Fibroblast of skin of left quadriceps (primary cell): Measurements from ENCODE around the gene GSE1.

Source experiments
- DNase-seq, 2 experiments: peaks; one replicate each; pipeline ENCODE4 v3.0.0-alpha.2; 2013; ENCODE audit warnings: low read depth in 2 of 2

GSE1 gene

GRCh38 chr16:85646358-85646907, 33.3 kb downstream of the GSE1 start:
- no peak for DNase-seq

DNA sequence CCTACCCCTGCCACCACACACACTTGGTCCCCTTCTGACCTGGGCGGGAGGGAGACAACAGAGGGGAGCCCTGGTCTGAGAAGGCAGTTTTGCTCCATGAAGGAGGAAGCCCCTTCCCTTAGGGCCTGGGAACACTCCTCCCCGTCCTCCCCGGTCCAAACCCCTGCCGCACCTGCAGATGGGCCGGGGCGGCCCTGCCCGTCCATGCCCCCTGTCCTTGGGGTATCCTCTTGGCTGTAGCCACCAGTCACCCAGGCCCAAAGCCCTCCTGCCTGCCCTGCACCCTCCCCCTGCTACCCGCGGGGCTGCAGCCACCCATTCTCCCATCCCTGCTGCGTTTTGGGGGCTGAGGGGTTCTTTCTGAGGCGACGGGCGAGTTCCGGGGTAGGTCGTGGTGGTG, 33.9 kb downstream of the GSE1 start:
- DNase-seq, result no peak

DNA sequence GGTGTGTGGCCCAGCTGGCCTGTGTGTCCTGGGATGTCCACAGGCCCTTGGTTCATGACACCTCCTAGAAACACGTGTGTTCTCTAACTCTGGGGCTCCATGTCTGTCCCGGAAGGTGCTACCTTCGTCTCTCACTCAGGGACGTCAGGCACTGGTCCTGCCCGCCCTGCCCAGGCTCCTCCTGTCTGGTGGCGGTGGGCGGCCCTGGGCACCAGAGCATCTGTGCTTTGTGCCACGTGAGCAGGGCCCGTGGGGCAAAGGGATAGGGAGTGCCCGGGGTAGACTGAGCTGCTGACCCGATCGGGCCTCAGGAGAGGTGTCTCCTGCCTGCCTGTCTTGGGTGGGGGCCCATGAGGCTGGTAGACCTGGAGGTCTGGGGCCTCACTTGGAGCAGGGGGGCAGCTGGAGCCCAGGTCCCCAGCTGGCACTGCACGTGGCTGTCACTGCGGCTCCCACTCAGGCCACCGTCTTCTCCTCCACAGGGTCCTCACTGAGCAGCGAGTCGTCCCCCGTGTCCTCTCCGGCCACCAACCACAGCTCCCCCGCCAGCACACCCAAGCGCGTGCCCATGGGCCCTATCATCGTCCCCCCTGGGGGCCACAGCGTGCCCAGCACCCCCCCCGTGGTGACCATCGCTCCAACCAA, 35.1 kb downstream of the GSE1 start:
- DNase-seq, result no peak

DNA sequence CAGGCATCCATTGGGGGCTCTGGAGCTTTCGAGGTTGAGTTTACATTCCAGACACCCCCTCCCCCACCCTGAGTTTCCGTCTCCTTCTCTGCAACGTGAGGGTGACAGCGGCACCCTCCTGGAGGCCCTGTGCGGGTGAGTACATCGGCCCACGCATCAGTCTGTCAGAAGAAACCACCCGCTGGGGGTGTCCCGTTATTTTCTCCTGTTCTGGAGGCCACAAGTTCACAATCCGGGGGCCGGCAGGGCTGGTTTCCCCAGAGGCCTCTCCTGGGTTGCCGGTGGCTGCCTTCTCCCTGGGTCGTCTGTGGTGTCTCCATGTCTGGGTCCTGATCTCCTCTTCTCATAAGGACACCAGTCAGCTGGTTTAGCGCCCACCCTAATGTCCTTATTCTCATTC, 35.7 kb downstream of the GSE1 start:
- no peak for DNase-seq

- no peak for DNase-seq
Measured at GRCh38 chr16:85649411-85650134, 36.5 kb downstream of the GSE1 start.

- no peak for DNase-seq
Measured at GRCh38 chr16:85650135-85650843, 37.2 kb downstream of the GSE1 start.

GRCh38 chr16:85650844-85651628, 37.9 kb downstream of the GSE1 start:
- no peak for DNase-seq

GRCh38 chr16:85651629-85652430, 38.7 kb downstream of the GSE1 start:
- DNase-seq, result no peak

GRCh38 chr16:85652431-85653221, 39.5 kb downstream of the GSE1 start:
- DNase-seq, result peak; percentile 53 to 59

- DNase-seq, result no peak
Measured at GRCh38 chr16:85653290-85653891, 40.3 kb downstream of the GSE1 start.

DNA sequence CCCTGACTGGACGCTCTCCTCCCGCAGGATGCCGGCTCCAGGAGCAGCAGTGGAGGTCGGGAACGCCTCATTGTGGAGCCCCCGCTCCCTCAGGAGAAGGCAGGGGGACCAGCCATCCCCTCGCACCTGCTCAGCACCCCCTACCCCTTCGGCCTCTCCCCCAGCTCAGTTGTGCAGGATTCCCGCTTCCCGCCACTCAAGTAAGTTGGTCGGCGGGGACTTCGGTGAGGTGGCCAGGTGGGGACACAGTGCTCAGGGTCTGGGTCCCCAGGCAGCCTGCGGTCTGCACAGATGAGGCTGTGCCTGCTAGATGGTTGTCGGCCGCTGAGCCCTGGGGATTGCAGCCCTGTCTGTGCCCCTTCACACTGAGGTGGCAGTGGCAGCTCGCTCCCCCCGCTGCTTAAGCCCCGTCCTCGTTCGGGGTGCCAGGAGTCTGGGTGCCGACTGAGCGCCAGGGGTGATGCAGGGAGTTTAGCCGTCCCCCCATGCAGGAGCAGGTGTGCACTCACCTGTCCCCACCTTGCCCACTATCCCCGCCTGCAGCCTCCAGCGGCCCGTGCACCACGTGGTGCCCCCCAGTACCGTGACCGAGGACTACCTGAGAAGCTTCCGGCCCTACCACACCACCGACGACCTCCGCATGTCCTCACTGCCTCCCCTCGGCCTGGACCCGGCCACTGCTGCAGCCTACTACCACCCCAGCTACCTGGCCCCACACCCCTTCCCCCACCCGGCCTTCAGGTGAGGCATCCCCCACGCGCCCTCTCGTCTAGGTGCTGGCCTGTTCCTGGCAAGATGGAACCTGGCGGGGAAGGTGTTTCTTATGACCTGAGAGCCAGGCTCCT, 41.4 kb downstream of the GSE1 start:
- no peak for DNase-seq

DNA sequence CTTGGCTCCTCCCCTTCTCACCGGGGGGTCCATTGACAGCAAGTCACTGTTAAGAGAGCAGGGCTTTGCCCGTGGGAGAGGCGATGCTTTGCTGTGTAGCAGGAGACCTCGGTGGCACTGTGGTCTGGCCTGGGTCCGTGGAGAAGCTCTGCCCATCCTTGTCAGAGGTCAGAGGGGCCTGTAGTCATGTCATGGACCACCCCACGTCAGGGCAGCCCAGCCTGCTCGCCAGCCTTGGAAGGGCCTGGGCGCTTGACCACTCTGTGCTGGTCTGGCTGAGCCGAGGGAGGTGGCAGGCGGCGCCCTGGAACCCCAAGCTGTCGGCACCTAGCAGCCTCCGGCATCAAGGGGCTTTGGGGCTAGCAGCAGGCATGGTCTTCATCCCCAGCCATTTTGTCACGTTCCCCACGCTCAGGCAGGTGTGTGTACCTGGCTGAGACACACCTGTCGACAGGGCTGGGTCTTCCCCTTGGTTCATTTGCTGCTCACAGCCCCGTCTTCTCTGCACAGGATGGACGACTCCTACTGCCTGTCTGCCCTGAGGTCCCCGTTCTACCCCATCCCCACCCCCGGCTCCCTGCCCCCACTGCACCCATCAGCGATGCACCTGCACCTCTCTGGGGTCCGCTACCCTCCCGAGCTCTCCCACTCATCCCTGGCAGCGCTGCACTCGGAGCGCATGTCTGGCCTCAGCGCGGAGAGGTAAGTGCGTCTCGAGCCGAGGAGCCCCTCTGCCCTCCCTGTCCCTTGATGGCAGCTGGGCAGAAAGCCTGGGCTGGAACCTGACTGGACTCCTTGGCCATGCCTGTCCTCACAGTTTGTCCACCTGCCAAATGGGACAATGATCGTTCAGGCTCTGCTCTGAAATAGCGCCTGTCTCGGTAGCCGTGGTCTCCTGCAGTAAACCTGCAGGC, 42.4 kb downstream of the GSE1 start:
- no peak for DNase-seq

- no peak for DNase-seq
Measured at GRCh38 chr16:85656351-85657266, 43.5 kb downstream of the GSE1 start.

DNA sequence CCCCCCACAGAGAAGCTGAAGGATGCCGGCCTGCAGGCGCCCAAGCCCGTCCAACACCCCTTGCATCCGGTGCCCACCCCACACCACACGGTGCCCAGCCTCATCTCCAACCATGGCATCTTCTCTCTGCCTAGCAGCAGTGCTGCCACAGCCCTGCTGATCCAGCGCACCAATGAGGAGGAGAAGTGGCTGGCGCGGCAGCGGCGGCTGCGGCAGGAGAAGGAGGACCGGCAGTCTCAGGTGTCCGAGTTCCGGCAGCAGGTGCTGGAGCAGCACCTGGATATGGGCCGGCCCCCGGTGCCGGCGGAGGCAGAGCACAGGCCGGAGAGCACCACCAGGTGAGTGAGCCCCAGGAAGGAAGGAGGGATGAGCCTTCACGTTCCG, 44.1 kb downstream of the GSE1 start:
- no peak for DNase-seq

DNA sequence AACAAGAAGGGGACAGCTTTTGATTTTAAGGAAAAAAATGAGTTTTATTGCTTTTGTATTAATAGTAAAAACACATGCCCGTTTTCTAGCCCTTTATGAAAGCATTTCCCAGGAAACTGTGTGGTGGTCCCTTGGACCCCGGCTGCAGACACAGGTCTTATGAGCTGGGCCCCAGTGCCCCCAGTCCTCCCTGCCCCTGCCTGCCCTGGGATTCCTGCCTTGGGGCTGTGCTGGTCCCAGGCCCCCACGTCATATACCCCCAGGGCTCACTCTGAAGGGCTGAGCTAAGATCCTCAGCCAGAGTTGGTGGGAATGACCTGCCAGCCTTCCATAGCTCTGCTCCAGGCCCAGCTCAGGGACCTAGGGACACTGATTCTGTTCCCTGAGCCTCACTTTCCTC, 44.9 kb downstream of the GSE1 start:
- DNase-seq, result no peak

GRCh38 chr16:85658504-85659326, 45.6 kb downstream of the GSE1 start:
- no peak for DNase-seq
